HepG2 (cell line): ENCODE measurements around the gene SIK3. TPM values are rescaled to one million over a fixed set of nuclear protein-coding genes. Genes with fewer than 3 reads are reported as not detected.
A peak's percentile ranks its signal among the peaks of the same experiment; 100 is the strongest.

ENCODE experiments used
- ATF4 ChIP-seq, 2 experiments: fragments of 450-650 bp in 1 of 2; sonication (generic) in 1 of 2; formaldehyde crosslinking; IDR thresholded peaks; 2 replicates each; pipeline versions ENCODE4 v1.5.0 to v1.8.0; 2020 to 2022; ENCODE audit warnings: mild to moderate bottlenecking in 1 of 2, missing genetic modification reagents in 1 of 2
- BORCS8-MEF2B ChIP-seq: sonication (generic); formaldehyde crosslinking; IDR thresholded peaks from 2 replicates; pipeline ENCODE4 v1.8.0; 2022; ENCODE audit warnings: mild to moderate bottlenecking, missing genetic modification reagents
- EHMT2 ChIP-seq: fragments of 200-600 bp; sonication (generic); IDR thresholded peaks from 2 replicates; pipeline ENCODE4 v1.7.0; 2017; ENCODE audit warnings: antibody characterized with exemption, low read depth, low read length, borderline replicate concordance
- GLMP ChIP-seq: sonication (generic); formaldehyde crosslinking; IDR thresholded peaks from 2 replicates; pipeline ENCODE4 v1.9.0; 2021; ENCODE audit warnings: missing genetic modification reagents, mild to moderate bottlenecking, borderline replicate concordance
- GPN1 ChIP-seq: sonication (generic); formaldehyde crosslinking; IDR thresholded peaks from 2 replicates; pipeline ENCODE4 v1.5.1; 2020; ENCODE audit warnings: missing genetic modification reagents, borderline replicate concordance
- HNF4A ChIP-seq: sonication (generic); formaldehyde crosslinking; IDR thresholded peaks from 2 replicates; pipeline ENCODE4 v1.4.0; 2020; ENCODE audit warnings: missing genetic modification reagents
- KDM3A ChIP-seq: IDR thresholded peaks from 2 replicates; pipeline ENCODE4 v1.6.1; 2018; ENCODE audit warnings: low read depth, missing compliant biosample characterization
- MBD4 ChIP-seq: IDR thresholded peaks from 2 replicates; pipeline ENCODE4 v1.6.1; 2012; ENCODE audit warnings: low read length, inconsistent platforms, borderline replicate concordance
- MXD4 ChIP-seq: IDR thresholded peaks from 2 replicates; pipeline ENCODE4 v1.6.1; 2016; ENCODE audit warnings: mild to moderate bottlenecking, missing biosample characterization, missing genetic modification reagents
- PHB2 ChIP-seq: fragments of 450-650 bp; IDR thresholded peaks from 2 replicates; pipeline ENCODE4 v1.6.1; 2018; ENCODE audit not compliant: partially characterized antibody
- SIN3A ChIP-seq: IDR thresholded peaks from 2 replicates; pipeline ENCODE4 v1.6.1; 2011; ENCODE audit warnings: low read depth, mild to moderate bottlenecking, control low read depth, low read length, borderline replicate concordance
- SNRNP70 ChIP-seq: fragments of 200-400 bp; formaldehyde crosslinking; IDR thresholded peaks from 2 replicates; pipeline ENCODE4 v1.6.1; 2017; ENCODE audit warnings: mild to moderate bottlenecking, low read depth, low read length, moderate library complexity
- SPEN ChIP-seq: sonication (generic); formaldehyde crosslinking; IDR thresholded peaks from 2 replicates; pipeline ENCODE4 v1.5.1; 2020; ENCODE audit warnings: low read depth, mild to moderate bottlenecking, missing genetic modification reagents
- SYNCRIP ChIP-seq: fragments of 200-400 bp; formaldehyde crosslinking; IDR thresholded peaks from 2 replicates; pipeline ENCODE4 v1.6.1; 2018; ENCODE audit warnings: mild to moderate bottlenecking, low read depth, low read length; ENCODE audit not compliant: insufficient read depth
- TBX2 ChIP-seq: sonication (generic); formaldehyde crosslinking; IDR thresholded peaks from 2 replicates; pipeline ENCODE4 v1.5.0; 2020; ENCODE audit warnings: missing genetic modification reagents, mild to moderate bottlenecking, borderline replicate concordance
- TFAP4 ChIP-seq: sonication (generic); IDR thresholded peaks from 2 replicates; pipeline ENCODE4 v1.6.1; 2016; ENCODE audit warnings: low read depth, borderline replicate concordance
- ZBTB38 ChIP-seq: sonication (generic); formaldehyde crosslinking; IDR thresholded peaks from 2 replicates; pipeline ENCODE4 v1.5.1; 2020; ENCODE audit warnings: mild to moderate bottlenecking, missing genetic modification reagents
- ZFP62 ChIP-seq: sonication (generic); formaldehyde crosslinking; IDR thresholded peaks from 2 replicates; pipeline ENCODE4 v1.4.0; 2020; ENCODE audit warnings: missing genetic modification reagents
- ZNF557 ChIP-seq: sonication (generic); formaldehyde crosslinking; IDR thresholded peaks from 2 replicates; pipeline ENCODE4 v1.4.0; 2020; ENCODE audit warnings: missing genetic modification reagents
- ZNF841 ChIP-seq: sonication (generic); formaldehyde crosslinking; IDR thresholded peaks from 2 replicates; pipeline ENCODE4 v1.8.1; 2023; ENCODE audit warnings: missing genetic modification reagents, borderline replicate concordance
- ZSCAN9 ChIP-seq: IDR thresholded peaks from 2 replicates; pipeline ENCODE4 v1.6.1; 2016; ENCODE audit warnings: borderline replicate concordance
- polyA plus RNA-seq, 8 experiments: library from polyadenylated mRNA; depleted of rRNA in 3 of 8; stranded (reverse) in 7 of 8; unstranded in 1 of 8; fragments of >200 nt; fragmentation: Illumina TruSeq in 4 of 8; extraction: Trizol in 4 of 8; gene quantifications; 2 replicates each; pipeline versions ENCODE4 v1.2.1 to v1.2.3, GENCODE V29; 2011 to 2016; ENCODE audit warnings: low read depth in 4 of 8, missing spikeins in 1 of 8, mixed read lengths in 1 of 8; ENCODE audit not compliant: insufficient read depth in 1 of 8
- total RNA-seq, 5 experiments: library from RNA; depleted of rRNA; stranded (reverse); fragments of >200 nt; fragmentation: Illumina TruSeq; extraction: Trizol; gene quantifications; 2 replicates each; pipeline ENCODE4 v1.2.3, GENCODE V29; 2016; ENCODE audit warnings: low read depth in 1 of 5

The SIK3 gene
- total and polyA plus RNA-seq, 2 of the 13 experiments (the other 11 are each of a cell fraction or from before 2014, with no cell fraction given) = 5.7 to 9.8 TPM

- TF ChIP-seq GLMP (CRISPR knock-in tag) (no peak), ZBTB38 (CRISPR knock-in tag) (peak; percentile 72), SNRNP70 (no peak), EHMT2 (no peak), BORCS8-MEF2B (CRISPR knock-in tag) (peak; percentile 86), ZFP62 (CRISPR knock-in tag) (no peak), SPEN (CRISPR knock-in tag) (peak; percentile 95), KDM3A (CRISPR knock-in tag) (peak; percentile 69; the same call in 1 of the 2 replicates), ZSCAN9 (0 out of 2 replicates have a peak, but pooled peaks have one; percentile 22), HNF4A (peak; percentile 94), SIN3A (peak; percentile 24; the same call in 1 of the 2 replicates), TFAP4 (peak; percentile 75; the same call in 1 of the 2 replicates), GPN1 (CRISPR knock-in tag) (no peak), MXD4 (CRISPR knock-in tag) (no peak), SYNCRIP (no peak), PHB2 (no peak), TBX2 (CRISPR knock-in tag) (peak; percentile 73; the same call in 1 of the 2 replicates), ATF4 (CRISPR knock-in tag; IDR thresholded peaks at IDR 0.05) (peak in 1 of 2 experiments; percentile 43; a peak in 1 of 4 replicates), MBD4 (no peak), ZNF557 (peak; percentile 36; the same call in 1 of the 2 replicates), ZNF841 (0 out of 2 replicates have a peak, but pooled peaks have one; percentile 72)
Measured at GRCh38 chr11:116837231-116838091, 260.8 kb downstream of the SIK3 start, which contains the start of gene APOA1 (continued).
